Raji (cell line): ENCODE measurements around the gene MAZ.

Source experiments
- POLR2A ChIP-seq: IDR thresholded peaks from 2 replicates; pipeline ENCODE4 v1.6.1; 2011; ENCODE audit warnings: low read depth, low read length, control low read depth; ENCODE audit not compliant: insufficient read depth

MAZ gene

GRCh38 chr16:29813644-29814562 lies 7.6 kb downstream of the MAZ start:
- no peak for TF ChIP-seq POLR2A

- TF ChIP-seq POLR2A, result no peak
These were observed 8.3 kb downstream of the MAZ start for GRCh38 chr16:29814592-29814991.

- TF ChIP-seq POLR2A, result no peak
These were observed 8.8 kb downstream of the MAZ start for GRCh38 chr16:29815032-29815721.

- TF ChIP-seq POLR2A, result peak; percentile 93
These were observed 9.7 kb downstream of the MAZ start, which contains the start of gene PAGR1 for GRCh38 chr16:29815793-29816693. PAGR1 (plus strand) TSS chr16:29816152; CDS start chr16:29816526, 374 bp downstream.

GRCh38 chr16:29816694-29817441 lies 10.5 kb downstream of the MAZ start:
- TF ChIP-seq POLR2A, result no peak

- TF ChIP-seq POLR2A, result no peak
These were observed 11.8 kb downstream of the MAZ start for GRCh38 chr16:29818082-29818481.

- TF ChIP-seq POLR2A, result 0 out of 2 replicates have a peak, but pooled peaks have one; percentile 4
These were observed 13.2 kb downstream of the MAZ start for GRCh38 chr16:29819506-29819905.

- no peak for TF ChIP-seq POLR2A
These were observed 14.0 kb downstream of the MAZ start, which contains the start of gene MVP for GRCh38 chr16:29820271-29820701. MVP (plus strand) TSS chr16:29820462; CDS start chr16:29830550, 10,088 bp downstream.

GRCh38 chr16:29820730-29821642 lies 14.7 kb downstream of the MAZ start:
- peak; percentile 59 for TF ChIP-seq POLR2A

- no peak for TF ChIP-seq POLR2A
These were observed 15.3 kb downstream of the MAZ start for GRCh38 chr16:29821643-29822115.

GRCh38 chr16:29824589-29825144 lies 18.3 kb downstream of the MAZ start:
- TF ChIP-seq POLR2A, result 0 out of 2 replicates have a peak, but pooled peaks have one; percentile 2
